Panc1 (cell line): Measurements from ENCODE around the gene C11orf68.
A peak's percentile ranks its signal among the peaks of the same experiment; 100 is the strongest.

Source experiments
- CTCF ChIP-seq: fragments of 450-650 bp; IDR thresholded peaks from 2 replicates; pipeline ENCODE4 v1.5.1; 2017; ENCODE audit warnings: mild to moderate bottlenecking
- POLR2AphosphoS5 ChIP-seq: IDR thresholded peaks from 2 replicates; pipeline ENCODE4 v1.6.1; 2012; ENCODE audit warnings: mild to moderate bottlenecking, low read depth, low read length, moderate library complexity
- SIN3A ChIP-seq: IDR thresholded peaks from 2 replicates; pipeline ENCODE4 v1.6.1; 2012; ENCODE audit warnings: low read depth, mild to moderate bottlenecking, low read length, moderate library complexity, borderline replicate concordance; ENCODE audit not compliant: insufficient read depth
- TCF7L2 ChIP-seq: IDR thresholded peaks from 2 replicates; pipeline ENCODE4 v1.6.1; 2011; ENCODE audit warnings: mild to moderate bottlenecking, low read depth, low read length, inconsistent platforms

- TF ChIP-seq TCF7L2 (no peak), CTCF (no peak), POLR2AphosphoS5 (peak; percentile 17; the same call in 1 of the 2 replicates), SIN3A (no peak)
Observed at GRCh38 chr11:65918211-65919140, at the start of gene C11orf68.
